ENCODE results near the gene ACTA1.
"Not testable (repeated sequence)": the region's sequence is repeated elsewhere in the genome, so short reads cannot be mapped to it uniquely, and the experiment has no call there.

The ACTA1 gene

DNA sequence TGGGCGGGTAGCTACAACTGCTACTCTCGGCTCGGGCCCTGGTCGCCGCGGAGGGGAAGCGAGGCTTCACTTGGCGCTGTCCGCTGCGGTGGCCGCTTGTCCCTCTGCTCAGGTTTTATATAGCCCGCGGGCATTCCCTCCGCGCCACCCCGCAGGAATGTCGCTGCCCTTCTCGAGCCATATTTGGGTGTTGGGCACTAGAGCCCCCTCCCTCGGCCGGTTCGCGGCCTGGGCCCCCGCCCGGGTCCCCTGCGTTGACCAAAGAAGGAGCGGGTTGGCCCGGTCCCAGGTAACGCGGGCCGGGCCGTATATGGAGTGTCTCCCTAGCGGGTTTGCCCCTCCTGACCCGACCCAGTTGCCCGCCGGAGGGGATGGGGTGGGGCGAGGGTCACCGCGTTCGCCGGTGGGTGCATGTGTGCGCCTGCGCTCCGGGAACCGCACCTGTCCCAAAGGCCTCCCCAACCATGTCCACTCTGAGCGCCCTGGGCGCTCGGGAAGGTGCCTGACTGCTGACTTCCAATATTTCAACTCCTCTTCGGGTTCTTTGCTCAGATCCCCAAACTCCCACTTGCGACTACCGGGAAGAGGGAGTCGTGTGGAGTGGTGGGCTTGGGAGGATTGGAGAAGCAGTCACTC, at the start of gene ACTA1:
TSS of gene ACTA1 (minus strand) at position 90 of the 636 bp plus-strand sequence. CDS start 979 bp downstream, outside the sequence.
- DNase-seq (ENCODE audit: low read depth) = no peak

DNA sequence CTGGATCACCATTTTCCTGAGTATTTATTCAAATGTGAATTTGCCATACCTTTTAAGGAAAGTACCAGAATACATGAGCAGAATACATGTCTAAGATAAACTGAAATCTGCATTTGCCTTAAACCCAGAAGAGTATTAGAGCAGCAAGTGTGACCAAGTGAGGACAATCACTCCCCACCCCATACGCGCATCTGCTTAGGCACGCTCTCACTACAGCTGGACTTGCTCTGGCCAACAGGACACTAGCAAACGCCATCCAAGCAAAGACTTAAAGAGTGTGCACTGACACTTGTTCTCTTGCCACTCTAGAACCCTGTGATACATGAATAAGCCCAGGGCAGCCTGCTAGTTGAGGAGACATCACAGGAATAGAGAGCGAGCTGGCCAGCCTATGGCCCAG, 48.6 kb upstream of the ACTA1 start:
- no peak for DNase-seq (ENCODE audit: low read depth)

GRCh38 chr1:229480495-229480894, 46.6 kb upstream of the ACTA1 start:
- DNase-seq (ENCODE audit: low read depth) = no peak

GRCh38 chr1:229479660-229480399, 45.9 kb upstream of the ACTA1 start:
- no peak for DNase-seq (ENCODE audit: low read depth)

- DNase-seq (ENCODE audit: low read depth) = no peak
These were observed 45.0 kb upstream of the ACTA1 start for GRCh38 chr1:229478852-229479251.

- DNase-seq (ENCODE audit: low read depth) = not testable (repeated sequence)
These were observed 42.0 kb upstream of the ACTA1 start for GRCh38 chr1:229475859-229476258.

GRCh38 chr1:229474509-229474908, 40.6 kb upstream of the ACTA1 start:
- DNase-seq (ENCODE audit: low read depth) = no peak

- DNase-seq (ENCODE audit: low read depth) = no peak
These were observed 37.3 kb upstream of the ACTA1 start for GRCh38 chr1:229471175-229471574.

DNA sequence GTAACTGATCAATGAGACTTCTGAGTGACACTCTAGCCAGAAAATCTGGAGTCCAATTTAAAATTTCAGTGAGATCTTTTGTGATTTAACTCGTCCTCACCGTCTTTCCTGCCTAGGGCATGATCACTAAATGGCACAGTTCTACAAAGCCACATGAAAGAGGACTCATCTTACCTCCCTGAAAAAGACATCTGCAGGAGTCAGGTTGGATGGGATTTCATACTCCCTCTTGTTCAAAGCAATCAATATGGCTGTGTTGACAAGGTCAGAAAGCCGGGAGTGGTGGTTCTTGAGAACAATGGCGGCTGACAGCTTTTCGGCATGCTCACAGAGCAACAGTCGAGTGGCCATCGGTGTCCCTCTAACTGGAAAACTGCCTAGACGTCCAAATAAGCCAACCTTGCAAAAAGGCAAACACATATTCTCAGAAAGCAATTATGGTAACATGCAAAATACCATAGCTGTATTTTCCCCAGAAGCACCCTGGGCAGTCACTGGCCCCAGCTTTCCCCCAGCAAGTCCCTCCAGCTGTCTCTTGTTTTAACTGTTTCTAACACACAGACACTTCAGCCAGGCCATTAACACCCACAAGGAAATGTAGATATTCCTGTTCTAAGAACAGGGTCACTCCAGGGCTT, 36.6 kb upstream of the ACTA1 start:
- DNase-seq (ENCODE audit: low read depth) = no peak

- no peak for DNase-seq (ENCODE audit: low read depth)
These were observed 33.0 kb upstream of the ACTA1 start for GRCh38 chr1:229466887-229467286.

DNA sequence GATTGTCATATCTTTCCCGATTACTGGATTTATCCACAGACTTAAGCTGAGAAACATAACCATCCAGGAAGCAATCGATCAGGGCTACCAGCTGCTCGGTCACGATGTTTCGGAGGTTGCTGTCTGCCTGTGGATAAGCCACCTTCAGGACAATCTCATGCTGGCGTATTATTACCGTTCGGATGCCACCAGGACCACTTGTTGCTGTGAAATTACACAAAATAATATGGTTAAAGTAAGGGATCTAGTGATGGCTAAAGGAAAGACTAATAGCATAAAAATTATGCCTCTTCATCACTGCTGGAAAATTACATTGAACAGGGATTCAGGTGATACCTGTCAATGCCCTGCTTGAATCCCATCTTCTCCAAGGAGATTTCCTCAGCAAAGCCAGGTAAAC, 30.8 kb upstream of the ACTA1 start:
- no peak for DNase-seq (ENCODE audit: low read depth)

- DNase-seq (ENCODE audit: low read depth) = no peak
These were observed 27.3 kb upstream of the ACTA1 start for GRCh38 chr1:229461032-229461668.

DNA sequence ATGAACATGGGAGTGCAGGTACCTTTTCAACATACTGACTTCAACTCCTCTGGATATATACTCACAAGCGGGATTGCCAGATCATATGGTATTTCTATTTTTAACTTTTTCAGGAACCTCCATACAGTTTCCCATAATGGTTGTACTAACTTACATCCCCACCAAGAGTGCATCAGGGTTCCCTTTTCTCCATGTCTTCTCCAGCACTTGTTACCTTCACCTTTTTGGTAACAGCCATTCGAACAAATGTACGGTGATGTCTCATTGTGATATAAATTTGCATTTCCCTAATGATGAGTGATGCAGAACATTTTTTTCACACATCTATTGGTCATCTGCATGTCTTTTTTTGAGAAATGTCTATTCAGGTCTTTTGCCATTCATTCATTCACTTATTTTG, 25.9 kb upstream of the ACTA1 start:
- no peak for DNase-seq (ENCODE audit: low read depth)

GRCh38 chr1:229457436-229457835, 23.5 kb upstream of the ACTA1 start:
- DNase-seq (ENCODE audit: low read depth) = no peak

DNA sequence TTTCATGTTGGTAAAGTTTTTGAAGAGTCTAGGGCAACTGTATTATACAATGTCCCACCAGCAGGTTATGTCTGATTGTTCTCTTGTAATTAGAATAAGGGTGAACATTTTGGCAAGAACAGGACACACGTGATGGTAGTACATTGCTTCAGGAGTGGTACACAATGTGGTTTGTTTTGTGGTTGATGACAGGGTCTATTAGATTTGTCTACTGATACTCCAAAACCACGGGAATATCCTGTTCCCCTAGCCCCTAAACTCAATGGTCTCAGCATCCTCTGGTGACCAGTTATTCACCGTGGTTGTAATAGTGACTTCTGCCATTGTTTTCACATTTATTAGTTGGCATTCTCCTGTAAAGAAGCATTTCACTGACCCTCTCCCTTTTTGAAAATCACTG, 22.1 kb upstream of the ACTA1 start:
- no peak for DNase-seq (ENCODE audit: low read depth)

GRCh38 chr1:229454056-229454455, 20.2 kb upstream of the ACTA1 start:
- no peak for DNase-seq (ENCODE audit: low read depth)

DNA sequence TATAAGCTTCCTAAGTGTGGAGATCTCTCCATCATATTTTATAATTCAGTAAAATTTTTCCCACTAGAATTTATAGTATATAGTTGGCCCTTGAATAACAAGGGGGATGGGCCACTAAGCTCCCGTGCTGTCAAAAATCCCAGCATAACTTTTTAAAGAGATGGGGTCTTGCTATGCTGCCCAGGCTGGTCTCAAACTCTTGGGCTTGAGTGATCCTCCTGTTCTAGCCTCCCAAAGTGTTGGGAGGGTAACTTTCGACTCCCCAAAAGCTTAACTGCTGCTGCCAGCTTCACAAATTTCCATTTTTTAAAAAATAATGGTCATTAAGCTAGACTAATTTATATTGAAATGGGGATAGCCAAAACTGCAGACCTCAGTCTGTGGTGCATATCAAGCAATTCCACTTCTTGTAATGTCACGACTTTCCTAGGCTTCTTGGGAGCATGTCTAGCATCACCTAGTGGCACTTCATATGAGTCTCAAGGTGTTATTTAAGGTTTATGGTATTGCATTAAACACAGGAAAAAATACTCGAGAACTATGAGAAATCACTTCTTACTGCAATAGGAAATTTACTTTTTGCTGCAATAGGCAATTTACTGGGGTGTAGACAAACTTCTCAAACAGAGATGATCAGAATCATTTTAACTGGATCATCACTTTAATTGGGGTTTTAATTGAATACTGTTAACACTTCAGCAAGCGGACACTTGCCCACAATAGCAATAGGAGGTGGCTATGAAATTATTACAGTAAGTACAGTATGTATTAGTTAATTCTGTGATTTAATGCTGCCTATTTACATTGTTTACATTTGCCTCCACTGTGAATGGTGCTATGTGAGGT, 19.3 kb upstream of the ACTA1 start:
- DNase-seq (ENCODE audit: low read depth) = no peak

DNA sequence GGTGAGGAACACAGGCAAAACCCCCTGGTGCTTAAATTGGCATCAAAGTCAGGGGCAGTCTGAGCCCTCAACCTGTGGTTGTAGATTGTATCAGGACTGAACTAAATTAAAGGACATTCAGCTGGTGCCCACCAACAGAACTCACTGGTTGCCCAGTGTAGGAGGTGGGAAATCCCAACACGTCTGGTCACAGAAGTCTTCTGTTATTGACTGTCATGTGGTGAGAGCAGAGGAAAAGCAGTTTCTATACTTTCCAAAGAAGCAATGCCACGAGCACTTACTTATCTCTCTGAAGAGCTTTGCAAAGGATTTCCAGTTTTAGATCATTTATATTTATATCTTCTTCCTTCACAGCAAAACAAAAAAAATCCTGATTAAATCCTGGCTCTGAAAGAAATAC, 15.0 kb upstream of the ACTA1 start:
- no peak for DNase-seq (ENCODE audit: low read depth)

DNA sequence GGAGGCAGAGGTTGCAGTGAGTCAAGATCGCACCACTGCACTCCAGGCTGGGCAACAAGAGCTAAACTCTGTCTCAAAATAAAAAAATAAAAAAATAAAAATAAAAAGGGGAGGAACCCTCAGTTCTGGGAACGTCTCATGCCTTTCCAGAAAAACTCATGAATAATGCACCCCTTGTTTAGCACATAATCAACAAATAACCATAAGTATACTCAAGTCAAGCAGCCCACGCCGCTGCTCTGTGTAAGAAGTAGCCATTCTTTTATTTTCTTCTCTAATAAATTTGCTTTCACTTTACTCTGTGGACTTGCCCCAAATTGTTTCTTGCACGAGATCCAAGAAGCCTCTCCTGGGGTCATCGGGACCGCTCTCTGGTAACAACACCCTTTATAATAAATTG, 14.5 kb upstream of the ACTA1 start:
- no peak for DNase-seq (ENCODE audit: low read depth)

DNA sequence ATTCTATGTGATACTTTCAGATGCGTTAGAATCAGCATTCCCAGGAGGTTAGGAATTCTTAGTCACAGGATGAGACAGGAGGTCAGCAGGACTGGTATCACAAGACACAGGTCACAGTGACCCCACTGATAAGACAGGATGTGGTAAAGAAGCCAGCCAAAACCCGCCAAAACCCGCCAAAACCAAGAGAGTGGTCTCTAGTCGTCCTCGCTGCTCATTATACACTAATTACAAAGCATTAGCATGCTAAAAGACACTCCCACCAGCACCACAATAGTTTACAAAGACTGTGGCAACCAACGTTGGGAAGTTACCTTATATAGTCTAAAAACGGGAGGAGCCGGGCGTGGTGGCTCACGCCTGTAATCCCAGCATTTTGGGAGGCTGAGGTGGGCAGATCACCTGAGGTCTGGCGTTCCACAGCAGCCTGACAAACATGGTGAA, 13.9 kb upstream of the ACTA1 start:
- DNase-seq (ENCODE audit: low read depth) = no peak

GRCh38 chr1:229445828-229446227, 11.9 kb upstream of the ACTA1 start:
- DNase-seq (ENCODE audit: low read depth) = no peak
